ENCODE results near the gene ZNF70. TPM values are rescaled to one million over a fixed set of nuclear protein-coding genes. Genes with fewer than 3 reads are reported as not detected.

Gene ZNF70
- total RNA-seq, 2 experiments from 2014 or later, result 1.7 TPM

- POLR2A ChIA-PET, result interaction anchor here (1.3 to 1.6 kb wide), 2 partner anchors 9 to 38 kb away, joined by 3 to 5 read pairs; no protein-coding TSS in a partner anchor
- Mint-ChIP-seq H3K4me3 (no peak within 1 kb of the TSS), H3K9me3 (no peaks in the 10 kb centered on the region), H3K4me1 (ENCODE audit: low read depth) (peaks cover 18% of the 10 kb centered on the region), H3K27me3 (no peaks in the 10 kb centered on the region), H3K36me3 (ENCODE audit: low read depth) (no peaks in the 10 kb centered on the region), H3K27ac (no peak within 1 kb of the TSS)
- no peak for DNase-seq
- intact Hi-C loops (cut with micrococcal nuclease), result no loop called here
- CTCF ChIA-PET, result interaction anchor here (0.9 to 1.2 kb wide), 2 partner anchors 11 to 23 kb away, joined by 3 read pairs; no protein-coding TSS in a partner anchor
- TF ChIP-seq, protein P1, sequence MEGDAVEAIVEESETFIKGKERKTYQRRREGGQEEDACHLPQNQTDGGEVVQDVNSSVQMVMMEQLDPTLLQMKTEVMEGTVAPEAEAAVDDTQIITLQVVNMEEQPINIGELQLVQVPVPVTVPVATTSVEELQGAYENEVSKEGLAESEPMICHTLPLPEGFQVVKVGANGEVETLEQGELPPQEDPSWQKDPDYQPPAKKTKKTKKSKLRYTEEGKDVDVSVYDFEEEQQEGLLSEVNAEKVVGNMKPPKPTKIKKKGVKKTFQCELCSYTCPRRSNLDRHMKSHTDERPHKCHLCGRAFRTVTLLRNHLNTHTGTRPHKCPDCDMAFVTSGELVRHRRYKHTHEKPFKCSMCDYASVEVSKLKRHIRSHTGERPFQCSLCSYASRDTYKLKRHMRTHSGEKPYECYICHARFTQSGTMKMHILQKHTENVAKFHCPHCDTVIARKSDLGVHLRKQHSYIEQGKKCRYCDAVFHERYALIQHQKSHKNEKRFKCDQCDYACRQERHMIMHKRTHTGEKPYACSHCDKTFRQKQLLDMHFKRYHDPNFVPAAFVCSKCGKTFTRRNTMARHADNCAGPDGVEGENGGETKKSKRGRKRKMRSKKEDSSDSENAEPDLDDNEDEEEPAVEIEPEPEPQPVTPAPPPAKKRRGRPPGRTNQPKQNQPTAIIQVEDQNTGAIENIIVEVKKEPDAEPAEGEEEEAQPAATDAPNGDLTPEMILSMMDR (IDR thresholded peaks at IDR 0.05), result no peak
- ATAC-seq, result no peak
Measured at GRCh38 chr22:23754220-23754919, 3.5 kb upstream of the ZNF70 start, which contains the start of gene VPREB3. TSS of gene VPREB3 (minus strand) at chr22:23754425. CDS start at chr22:23754363, 62 bp downstream.

DNA sequence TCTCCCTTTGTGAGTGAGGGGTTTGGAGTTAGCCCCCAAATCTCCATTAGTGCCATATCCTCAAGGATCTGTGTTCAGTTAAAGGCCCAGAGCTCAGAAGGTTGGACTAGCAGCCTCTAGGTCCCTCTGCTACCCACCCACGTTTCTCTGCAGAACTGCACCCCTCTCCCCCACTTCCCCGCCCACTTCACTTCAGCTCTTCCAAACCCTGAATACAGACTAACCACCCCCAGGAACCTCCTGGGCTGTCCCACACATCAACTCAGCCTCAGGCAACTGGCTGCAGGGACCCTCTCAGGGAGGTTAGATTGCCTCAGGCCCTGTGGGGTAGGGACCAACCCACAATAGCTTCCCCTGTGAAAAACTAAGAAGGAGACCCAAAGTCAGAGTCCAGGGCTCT, 2.5 kb upstream of the ZNF70 start:
- Mint-ChIP-seq H3K4me3 (no peak overlapping the region), H3K9me3 (no peaks in the 10 kb centered on the region), H3K36me3 (ENCODE audit: low read depth) (no peaks in the 10 kb centered on the region), H3K4me1 (ENCODE audit: low read depth) (peaks cover 18% of the 10 kb centered on the region), H3K27me3 (no peaks in the 10 kb centered on the region), H3K27ac (no peak overlapping the region)
- DNase-seq, result no peak
- no peak for ATAC-seq
- TF ChIP-seq, protein P1 (IDR thresholded peaks at IDR 0.05), result no peak
- intact Hi-C loops (cut with micrococcal nuclease), result no loop called here
- POLR2A ChIA-PET, result interaction anchor here (1.0 to 1.3 kb wide), 2 partner anchors 14 to 37 kb away, joined by 3 read pairs; no protein-coding TSS in a partner anchor
- CTCF ChIA-PET, result interaction anchor here (1.0 kb wide), 2 partner anchors 13 to 14 kb away, joined by 3 read pairs; partner anchors contain the start of gene CHCHD10

DNA sequence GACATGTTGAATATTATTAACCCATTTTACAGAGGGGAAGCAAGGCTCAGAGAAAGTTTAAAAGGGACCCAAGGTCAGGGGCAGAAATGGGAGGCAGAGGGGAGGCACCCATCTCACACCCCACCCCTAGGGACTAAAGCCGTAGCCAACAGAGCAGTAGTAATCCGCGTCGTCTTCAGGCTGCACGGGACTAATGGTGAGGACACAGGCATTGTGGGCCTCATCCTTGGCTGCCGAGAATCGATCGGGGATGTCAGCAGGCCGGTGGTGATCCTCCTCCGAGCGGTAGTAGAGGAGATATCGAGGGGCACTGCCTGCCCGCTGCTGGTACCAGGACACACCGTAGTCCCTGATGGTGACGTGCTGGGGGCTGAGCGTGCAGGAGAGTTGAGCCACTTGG, 1.8 kb upstream of the ZNF70 start:
- Mint-ChIP-seq H3K9me3 (no peaks in the 10 kb centered on the region), H3K27ac (no peak overlapping the region), H3K4me1 (ENCODE audit: low read depth) (peaks cover 18% of the 10 kb centered on the region), H3K4me3 (no peak overlapping the region), H3K27me3 (no peaks in the 10 kb centered on the region), H3K36me3 (ENCODE audit: low read depth) (no peaks in the 10 kb centered on the region)
- TF ChIP-seq, protein P1 (IDR thresholded peaks at IDR 0.05), result no peak
- intact Hi-C loops (cut with micrococcal nuclease), result no loop called here
- no peak for DNase-seq
- POLR2A ChIA-PET, result interaction anchor here (1.0 to 2.7 kb wide), 4 partner anchors 10 to 142 kb away, joined by 3 to 19 read pairs (median 3); partner anchors contain the start of gene C22orf15
- no peak for ATAC-seq
- CTCF ChIA-PET, result interaction anchor here (1.0 kb wide), 2 partner anchors 13 to 15 kb away, joined by 3 read pairs; partner anchors contain the start of gene CHCHD10

- no peak for ATAC-seq
- Mint-ChIP-seq H3K36me3 (ENCODE audit: low read depth) (no peaks in the 10 kb centered on the region), H3K27ac (peak overlapping the region; percentile 46), H3K4me1 (ENCODE audit: low read depth) (peaks cover 18% of the 10 kb centered on the region), H3K27me3 (no peaks in the 10 kb centered on the region), H3K4me3 (peak overlapping the region; percentile 80), H3K9me3 (no peaks in the 10 kb centered on the region)
- ChIA-PET CTCF (interaction anchor here (1.2 kb wide), 1 partner anchor 13 kb away, joined by 3 read pairs; no protein-coding TSS in a partner anchor), POLR2A (interaction anchor here (0.8 to 2.7 kb wide), 3 partner anchors 11 to 143 kb away, joined by 3 to 19 read pairs (median 3); partner anchors contain the start of gene C22orf15)
- TF ChIP-seq, protein P1 (IDR thresholded peaks at IDR 0.05), result no peak
- intact Hi-C loops (cut with micrococcal nuclease), result no loop called here
- no peak for DNase-seq
Measured at GRCh38 chr22:23752090-23752691, 1.3 kb upstream of the ZNF70 start.

All from activated CD8-positive, alpha-beta T cell treated with anti-CD3 and anti-CD28 coated beads for 36 hours (primary cell).